CD14-positive monocyte (primary cell): ENCODE data around the gene ATG4D. TPM values are rescaled to one million over a fixed set of nuclear protein-coding genes. Genes with fewer than 3 reads are reported as not detected.
A peak's percentile ranks its signal among the peaks of the same experiment; 100 is the strongest.
"Not testable (repeated sequence)": the region's sequence is repeated elsewhere in the genome, so short reads cannot be mapped to it uniquely, and the experiment has no call there.

Source experiments
- DNase-seq, 3 donors: peaks; one replicate each; pipeline ENCODE4 v3.0.0-alpha.2; 2011 to 2022
- H2AFZ ChIP-seq: 2 replicates; pipeline ENCODE4 v1.6.0; 2012; ENCODE audit warnings: mild to moderate bottlenecking, low read depth, low read length, inconsistent platforms; ENCODE audit not compliant: insufficient read depth, poor library complexity, severe bottlenecking
- H3K27ac ChIP-seq, 2 donors: 1 replicate in 1 of 2; 2 replicates in 1 of 2; pipeline ENCODE4 v1.5.1; 2012 to 2013; ENCODE audit warnings: low read length in 2 of 2, control low read depth in 1 of 2, inconsistent platforms in 1 of 2, low read depth in 1 of 2, mild to moderate bottlenecking in 1 of 2
- H3K27me3 ChIP-seq, 2 donors: one replicate each; pipeline versions ENCODE4 v1.6.0 to v1.6.1; 2011 to 2013; ENCODE audit warnings: low read length in 2 of 2; ENCODE audit not compliant: control insufficient read depth in 2 of 2, insufficient read depth in 2 of 2
- H3K36me3 ChIP-seq, 2 donors: replicated peaks in 1 of 2; 1 replicate in 1 of 2; 2 replicates in 1 of 2; pipeline versions ENCODE4 v1.5.1 to v1.6.1; 2012 to 2013; ENCODE audit warnings: low read length in 2 of 2, control low read depth in 1 of 2, inconsistent platforms in 1 of 2, mild to moderate bottlenecking in 1 of 2; ENCODE audit not compliant: insufficient read depth in 2 of 2, control insufficient read depth in 1 of 2
- H3K4me1 ChIP-seq, 2 donors: 1 replicate in 1 of 2; 2 replicates in 1 of 2; pipeline versions ENCODE4 v1.5.1 to v1.6.1; 2012 to 2013; ENCODE audit warnings: low read length in 2 of 2, control low read depth in 1 of 2, inconsistent platforms in 1 of 2, mild to moderate bottlenecking in 1 of 2, moderate library complexity in 1 of 2; ENCODE audit not compliant: insufficient read depth in 2 of 2, control insufficient read depth in 1 of 2
- H3K4me2 ChIP-seq: replicated peaks from 2 replicates; pipeline ENCODE3; 2012; ENCODE audit warnings: low read length, moderate library complexity, mild to moderate bottlenecking; ENCODE audit not compliant: poor library complexity, severe bottlenecking; ENCODE audit errors: extremely low read depth
- H3K4me3 ChIP-seq, 3 experiments: fragments of 200-600 bp in 1 of 3; sonication (generic) in 1 of 3; replicated peaks in 1 of 3; 1 replicate in 2 of 3; 2 replicates in 1 of 3; pipeline ENCODE4 v1.5.1; 2011 to 2013; ENCODE audit warnings: low read length in 3 of 3, mild to moderate bottlenecking in 3 of 3, control low read depth in 2 of 3, low read depth in 2 of 3, inconsistent platforms in 1 of 3, moderate library complexity in 1 of 3
- H3K79me2 ChIP-seq: 2 replicates; pipeline ENCODE4 v1.6.0; 2012; ENCODE audit warnings: mild to moderate bottlenecking, control low read depth, inconsistent platforms, low read length, moderate library complexity; ENCODE audit not compliant: insufficient read depth
- H3K9ac ChIP-seq: 2 replicates; pipeline ENCODE4 v1.6.0; 2017; ENCODE audit warnings: low read length, mild to moderate bottlenecking; ENCODE audit not compliant: insufficient read depth, poor library complexity, severe bottlenecking
- H3K9me3 ChIP-seq, 2 donors: replicated peaks in 1 of 2; 1 replicate in 1 of 2; 2 replicates in 1 of 2; pipeline versions ENCODE4 v1.5.1 to v1.6.1; 2012 to 2013; ENCODE audit warnings: low read length in 2 of 2, control low read depth in 1 of 2; ENCODE audit not compliant: control insufficient read depth in 1 of 2, insufficient read depth in 1 of 2
- H4K20me1 ChIP-seq: 2 replicates; pipeline ENCODE4 v1.6.0; 2012; ENCODE audit warnings: mild to moderate bottlenecking, low read length, control low read depth, moderate library complexity; ENCODE audit not compliant: insufficient read depth
- H3K27ac Mint-ChIP-seq, 7 donors: one replicate each; pipeline ENCODE4 v1.8.0; 2020; ENCODE audit warnings: mild to moderate bottlenecking in 7 of 7, mixed read lengths in 7 of 7, moderate library complexity in 6 of 7, inconsistent platforms in 2 of 7
- H3K27me3 Mint-ChIP-seq, 3 donors: one replicate each; pipeline ENCODE4 v1.8.0; 2021 to 2022; ENCODE audit warnings: low read depth in 3 of 3, mild to moderate bottlenecking in 3 of 3, mixed read lengths in 3 of 3, moderate library complexity in 3 of 3, inconsistent platforms in 1 of 3
- H3K36me3 Mint-ChIP-seq, 2 donors: one replicate each; pipeline ENCODE4 v1.8.0; 2020; ENCODE audit warnings: mixed read lengths in 2 of 2, inconsistent platforms in 1 of 2, mild to moderate bottlenecking in 1 of 2
- H3K4me1 Mint-ChIP-seq: one replicate; pipeline ENCODE4 v1.8.0; 2020; ENCODE audit warnings: mild to moderate bottlenecking, mixed read lengths
- H3K4me3 Mint-ChIP-seq, 2 donors: one replicate each; pipeline ENCODE4 v1.8.0; 2020; ENCODE audit warnings: mild to moderate bottlenecking in 2 of 2, mixed read lengths in 2 of 2, moderate library complexity in 1 of 2
- H3K9me3 Mint-ChIP-seq, 7 donors: one replicate each; pipeline ENCODE4 v1.8.0; 2020 to 2022; ENCODE audit warnings: mixed read lengths in 7 of 7, mild to moderate bottlenecking in 6 of 7, moderate library complexity in 6 of 7, inconsistent platforms in 2 of 7
- CTCF ChIP-seq: fragments of 200-600 bp; IDR thresholded peaks from one replicate; pipeline ENCODE4 v1.8.0; 2022; ENCODE audit warnings: antibody characterized with exemption, mild to moderate bottlenecking
- WGBS: methylation state at CpG from one replicate; pipeline ENCODE4 v1.1.5; 2013; ENCODE audit warnings: missing lambda C conversion rate; ENCODE audit not compliant: insufficient coverage; 5-methylcytosine and 5-hydroxymethylcytosine counted together
- intact Hi-C, 2 donors: fragments of 100-400 bp; cut with micrococcal nuclease; formaldehyde crosslinking; loops; one replicate each; pipeline versions ENCODE4 v1.15.0 to v1.15.1; 2023
- polyA plus RNA-seq, 3 donors: library from polyadenylated mRNA; depleted of rRNA in 1 of 3; unstranded in 2 of 3; stranded (reverse) in 1 of 3; fragments of 300-500 nt in 2 of 3; fragments of >200 nt in 1 of 3; fragmentation: Illumina TruSeq in 2 of 3; gene quantifications; 1 replicate in 2 of 3; 2 replicates in 1 of 3; pipeline ENCODE4 v1.2.3, GENCODE V29; 2012 to 2021

The ATG4D gene
- polyA plus RNA-seq, 3 donors: 10.7 to 52.8 (median 11.9) TPM

- H3K9me3 Mint-ChIP-seq: no peaks in the 10 kb centered on the region
- Histone ChIP-seq H3K4me3 (no peak overlapping the region), H3K4me2 (no peak overlapping the region), H3K9ac (no peak overlapping the region), H3K9me3 (no peaks in the 10 kb centered on the region), H3K27ac (no peak overlapping the region), H3K27me3 (peaks cover 0 to 5% of the 10 kb centered on the region in 2 donors), H2AFZ (no peak overlapping the region), H3K36me3 (no peaks in the 10 kb centered on the region), H3K79me2 (no peaks in the 10 kb centered on the region), H4K20me1 (no peaks in the 10 kb centered on the region), H3K4me1 (no peaks in the 10 kb centered on the region)
- H3K27me3 Mint-ChIP-seq: peaks cover 0 to 23% (median 15%) of the 10 kb centered on the region in 3 donors
- DNase-seq: no peak
- H3K27ac Mint-ChIP-seq: no peak overlapping the region
- 100% methylated on average over 2 of the region's 7 CpGs for WGBS
- no peak for TF ChIP-seq CTCF
- H3K36me3 Mint-ChIP-seq: no peaks in the 10 kb centered on the region
- no peaks in the 10 kb centered on the region for H3K4me1 Mint-ChIP-seq
- intact Hi-C loops: no loop called here
- H3K4me3 Mint-ChIP-seq: no peak overlapping the region
These were observed 18.1 kb upstream of the ATG4D start for GRCh38 chr19:10525636-10526035.

- H3K4me1 ChIP-seq, H3K27ac ChIP-seq, H3K4me3 Mint-ChIP-seq, intact Hi-C loops, H3K79me2 ChIP-seq, H4K20me1 ChIP-seq, H3K9ac ChIP-seq, H3K4me2 ChIP-seq, H3K4me3 ChIP-seq, H3K9me3 ChIP-seq, H2AFZ ChIP-seq, H3K36me3 Mint-ChIP-seq, H3K27me3 ChIP-seq, H3K9me3 Mint-ChIP-seq, H3K36me3 ChIP-seq, DNase-seq, H3K4me1 Mint-ChIP-seq: not testable (repeated sequence)
- H3K27ac Mint-ChIP-seq: peak overlapping the region in 1 of 7 donors; percentile 55
- H3K27me3 Mint-ChIP-seq: peaks cover 0 to 22% (median 9%) of the 10 kb centered on the region in 3 donors
- 100% methylated on average over 3 of the region's 8 CpGs for WGBS
These were observed 16.8 kb upstream of the ATG4D start for GRCh38 chr19:10526887-10527286.
